ENCODE data around the gene AASS. TPM values are rescaled to one million over a fixed set of nuclear protein-coding genes. Genes with fewer than 3 reads are reported as not detected.
"Not testable (repeated sequence)": the region's sequence is repeated elsewhere in the genome, so short reads cannot be mapped to it uniquely, and the experiment has no call there.

AASS gene
- total and polyA plus RNA-seq, 10 donors: 1.7 to 25.3 (median 12.0) TPM

GRCh38 chr7:122135275-122135674, 8.8 kb downstream of the AASS start:
- WGBS, 5 donors: 82 to 93% (median 89%) methylated on average over 4 of the region's 4 CpGs
- no peaks in the 10 kb centered on the region for H3K36me3 ChIP-seq
- no peak overlapping the region for H3K4me3 ChIP-seq
- intact Hi-C loops (cut with DNase I; ENCODE audit: low total_unique reads): no loop called here
- peaks cover 0 to 22% (median 10%) of the 10 kb centered on the region in 6 donors for H3K4me1 ChIP-seq
- H3K27ac ChIP-seq: no peak overlapping the region
- TF ChIP-seq POLR2AphosphoS5 (IDR thresholded peaks at IDR 0.05): no peak
- TF ChIP-seq POLR2A (IDR thresholded peaks at IDR 0.05): no peak
- no peak for TF ChIP-seq CTCF (IDR thresholded peaks at IDR 0.05 in 8 of 11, conservative IDR thresholded peaks at IDR 0.05 in 3 of 11)
- DNase-seq: no peak
- no peaks in the 10 kb centered on the region for H3K27me3 ChIP-seq (replicated peaks in 1 of 7)
- H3K9me3 ChIP-seq: no peaks in the 10 kb centered on the region

GRCh38 chr7:122134793-122135192, 9.3 kb downstream of the AASS start:
- H3K36me3 ChIP-seq; DNase-seq; H3K4me3 ChIP-seq; H3K27ac ChIP-seq; H3K27me3 ChIP-seq (replicated peaks in 1 of 7); intact Hi-C loops (cut with DNase I; ENCODE audit: low total_unique reads); H3K9me3 ChIP-seq: not testable (repeated sequence)
- WGBS, 5 donors: 87 to 100% (median 97%) methylated on average over 3 of the region's 3 CpGs
- H3K4me1 ChIP-seq: peaks cover 0 to 22% (median 10%) of the 10 kb centered on the region in 6 donors

GRCh38 chr7:122133477-122133876, 10.6 kb downstream of the AASS start:
- Histone ChIP-seq H3K36me3 (peaks cover 0 to 6% (median 0%) of the 10 kb centered on the region in 6 donors), H3K27ac (no peak overlapping the region), H3K9me3 (no peaks in the 10 kb centered on the region), H3K27me3 (replicated peaks in 1 of 7) (no peaks in the 10 kb centered on the region), H3K4me1 (peaks cover 0 to 22% (median 9%) of the 10 kb centered on the region in 6 donors), H3K4me3 (no peak overlapping the region)
- DNase-seq: no peak
- no peak for TF ChIP-seq POLR2AphosphoS5 (IDR thresholded peaks at IDR 0.05)
- TF ChIP-seq POLR2A (IDR thresholded peaks at IDR 0.05): no peak
- no peak for TF ChIP-seq CTCF (IDR thresholded peaks at IDR 0.05 in 8 of 11, conservative IDR thresholded peaks at IDR 0.05 in 3 of 11)
- intact Hi-C loops (cut with DNase I; ENCODE audit: low total_unique reads): no loop called here
- 95 to 97% (median 95%) methylated on average over 8 of the region's 8 CpGs for WGBS, 5 donors

GRCh38 chr7:122132341-122132740, 11.7 kb downstream of the AASS start:
- Histone ChIP-seq H3K4me1 (peaks cover 0 to 13% (median 5%) of the 10 kb centered on the region in 6 donors), H3K4me3 (no peak overlapping the region), H3K27ac (no peak overlapping the region), H3K36me3 (peaks cover 0 to 7% (median 0%) of the 10 kb centered on the region in 6 donors), H3K9me3 (no peaks in the 10 kb centered on the region), H3K27me3 (replicated peaks in 1 of 7) (no peaks in the 10 kb centered on the region)
- intact Hi-C loops (cut with DNase I; ENCODE audit: low total_unique reads): no loop called here
- no peak for TF ChIP-seq POLR2A (IDR thresholded peaks at IDR 0.05)
- no peak for TF ChIP-seq CTCF (IDR thresholded peaks at IDR 0.05 in 8 of 11, conservative IDR thresholded peaks at IDR 0.05 in 3 of 11)
- no peak for TF ChIP-seq POLR2AphosphoS5 (IDR thresholded peaks at IDR 0.05)
- 76 to 87% (median 85%) methylated on average over 2 of the region's 2 CpGs for WGBS, 5 donors
- no peak for DNase-seq

DNA sequence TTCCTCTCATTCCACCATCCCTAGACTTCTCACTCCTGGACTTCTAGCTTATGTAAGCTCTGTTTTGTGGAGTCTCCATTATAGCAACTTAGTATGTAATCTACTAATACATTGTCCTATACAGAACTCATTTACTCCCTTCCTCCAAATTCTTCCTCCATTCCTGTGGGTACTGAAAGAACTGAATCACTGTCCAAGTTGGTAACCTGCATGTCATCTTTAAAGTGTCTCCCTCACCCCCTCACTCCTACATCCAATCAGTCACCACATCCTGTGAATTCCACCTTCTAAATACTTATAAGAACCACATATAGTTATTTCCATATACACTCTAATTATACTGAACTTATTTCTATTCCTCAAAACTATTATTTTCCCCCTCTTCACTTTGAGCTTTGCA, 20.3 kb downstream of the AASS start:
- TF ChIP-seq POLR2A (IDR thresholded peaks at IDR 0.05) (no peak), POLR2AphosphoS5 (IDR thresholded peaks at IDR 0.05) (no peak), CTCF (IDR thresholded peaks at IDR 0.05 in 8 of 11, conservative IDR thresholded peaks at IDR 0.05 in 3 of 11) (no peak)
- peaks cover 0 to 26% (median 0%) of the 10 kb centered on the region in 6 donors for H3K36me3 ChIP-seq
- no peak overlapping the region for H3K4me3 ChIP-seq
- no peaks in the 10 kb centered on the region for H3K9me3 ChIP-seq
- DNase-seq: no peak
- no peak overlapping the region for H3K27ac ChIP-seq
- H3K4me1 ChIP-seq: no peaks in the 10 kb centered on the region
- intact Hi-C loops (cut with DNase I; ENCODE audit: low total_unique reads): no loop called here
- H3K27me3 ChIP-seq (replicated peaks in 1 of 7): no peaks in the 10 kb centered on the region
